Loucy (cell line): ENCODE measurements around the gene VPS37B.

ENCODE experiments used
- H2AFZ ChIP-seq: fragments of 200-600 bp; sonication (generic); 2 replicates; pipeline ENCODE4 v1.6.0; 2016; ENCODE audit warnings: antibody characterized with exemption, mild to moderate bottlenecking, low read length, moderate library complexity
- H3F3A ChIP-seq: fragments of 200-600 bp; 2 replicates; pipeline ENCODE4 v1.6.0; 2016; ENCODE audit warnings: antibody characterized with exemption, low read depth, mild to moderate bottlenecking
- H3K27me3 ChIP-seq: fragments of 200-600 bp; sonication (generic); 2 replicates; pipeline ENCODE4 v1.6.1; 2014; ENCODE audit warnings: low read length, mild to moderate bottlenecking; ENCODE audit not compliant: insufficient read depth, poor library complexity, severe bottlenecking
- H3K36me3 ChIP-seq: fragments of 200-600 bp; sonication (generic); 2 replicates; pipeline ENCODE4 v1.6.1; 2016; ENCODE audit warnings: low read length; ENCODE audit not compliant: insufficient read depth
- H3K4me1 ChIP-seq: fragments of 200-600 bp; sonication (generic); 2 replicates; pipeline ENCODE4 v1.5.1; 2014; ENCODE audit warnings: low read length, mild to moderate bottlenecking; ENCODE audit not compliant: insufficient read depth, poor library complexity, severe bottlenecking
- H3K4me2 ChIP-seq: fragments of 200-600 bp; sonication (generic); 2 replicates; pipeline ENCODE4 v1.6.0; 2014; ENCODE audit warnings: antibody characterized with exemption, low read length, low read depth, mild to moderate bottlenecking; ENCODE audit not compliant: poor library complexity, severe bottlenecking
- H3K4me3 ChIP-seq: fragments of 200-600 bp; sonication (generic); 2 replicates; pipeline ENCODE4 v1.5.1; 2014; ENCODE audit warnings: low read length, mild to moderate bottlenecking, mixed read lengths; ENCODE audit not compliant: poor library complexity, severe bottlenecking
- H3K79me2 ChIP-seq: fragments of 200-600 bp; sonication (generic); 2 replicates; pipeline ENCODE4 v1.6.1; 2014; ENCODE audit warnings: low read length; ENCODE audit not compliant: insufficient read depth
- H3K9ac ChIP-seq: fragments of 200-600 bp; sonication (generic); 2 replicates; pipeline ENCODE4 v1.6.0; 2014; ENCODE audit warnings: mild to moderate bottlenecking, low read depth, low read length, moderate library complexity; ENCODE audit not compliant: poor library complexity, severe bottlenecking
- H3K9me2 ChIP-seq: fragments of 200-600 bp; sonication (generic); replicated peaks from 2 replicates; pipeline ENCODE4 v1.6.1; 2016; ENCODE audit warnings: low read depth, low read length, mixed read lengths
- H3K9me3 ChIP-seq: fragments of 200-600 bp; sonication (generic); 2 replicates; pipeline ENCODE4 v1.6.1; 2014; ENCODE audit warnings: mild to moderate bottlenecking, antibody characterized with exemption, low read length, low read depth; ENCODE audit not compliant: insufficient read depth
- H4K20me1 ChIP-seq: fragments of 200-600 bp; sonication (generic); 2 replicates; pipeline ENCODE4 v1.6.0; 2014; ENCODE audit warnings: antibody characterized with exemption, low read length, mild to moderate bottlenecking; ENCODE audit not compliant: insufficient read depth, poor library complexity, severe bottlenecking
- EZH2phosphoT487 ChIP-seq: fragments of 200-600 bp; IDR thresholded peaks from 2 replicates; pipeline ENCODE4 v1.6.1; 2018; ENCODE audit warnings: antibody characterized with exemption, mild to moderate bottlenecking, moderate library complexity, borderline replicate concordance
- TF ChIP-seq, protein P1 (sequence below): fragments of 200-600 bp; sonication (generic); conservative IDR thresholded peaks from 2 replicates; pipeline ENCODE4 v1.5.1; 2014; ENCODE audit warnings: mild to moderate bottlenecking, antibody characterized with exemption, low read length

Gene VPS37B

GRCh38 chr12:122935318-122935717 is 39.4 kb upstream of the VPS37B start:
- H3K9me3 ChIP-seq = no peaks in the 10 kb centered on the region
- H3K9me2 ChIP-seq = no peaks in the 10 kb centered on the region
- no peak overlapping the region for H2AFZ ChIP-seq
- no peaks in the 10 kb centered on the region for H3K36me3 ChIP-seq
- no peak overlapping the region for H3K4me3 ChIP-seq
- no peaks in the 10 kb centered on the region for H3F3A ChIP-seq
- H3K4me1 ChIP-seq = no peaks in the 10 kb centered on the region
- H3K79me2 ChIP-seq = no peaks in the 10 kb centered on the region
- no peak overlapping the region for H3K9ac ChIP-seq
- no peaks in the 10 kb centered on the region for H3K27me3 ChIP-seq
- H3K4me2 ChIP-seq = no peak overlapping the region
- TF ChIP-seq, protein P1, sequence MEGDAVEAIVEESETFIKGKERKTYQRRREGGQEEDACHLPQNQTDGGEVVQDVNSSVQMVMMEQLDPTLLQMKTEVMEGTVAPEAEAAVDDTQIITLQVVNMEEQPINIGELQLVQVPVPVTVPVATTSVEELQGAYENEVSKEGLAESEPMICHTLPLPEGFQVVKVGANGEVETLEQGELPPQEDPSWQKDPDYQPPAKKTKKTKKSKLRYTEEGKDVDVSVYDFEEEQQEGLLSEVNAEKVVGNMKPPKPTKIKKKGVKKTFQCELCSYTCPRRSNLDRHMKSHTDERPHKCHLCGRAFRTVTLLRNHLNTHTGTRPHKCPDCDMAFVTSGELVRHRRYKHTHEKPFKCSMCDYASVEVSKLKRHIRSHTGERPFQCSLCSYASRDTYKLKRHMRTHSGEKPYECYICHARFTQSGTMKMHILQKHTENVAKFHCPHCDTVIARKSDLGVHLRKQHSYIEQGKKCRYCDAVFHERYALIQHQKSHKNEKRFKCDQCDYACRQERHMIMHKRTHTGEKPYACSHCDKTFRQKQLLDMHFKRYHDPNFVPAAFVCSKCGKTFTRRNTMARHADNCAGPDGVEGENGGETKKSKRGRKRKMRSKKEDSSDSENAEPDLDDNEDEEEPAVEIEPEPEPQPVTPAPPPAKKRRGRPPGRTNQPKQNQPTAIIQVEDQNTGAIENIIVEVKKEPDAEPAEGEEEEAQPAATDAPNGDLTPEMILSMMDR = no peak
- TF ChIP-seq EZH2phosphoT487 = no peak
- no peaks in the 10 kb centered on the region for H4K20me1 ChIP-seq

DNA sequence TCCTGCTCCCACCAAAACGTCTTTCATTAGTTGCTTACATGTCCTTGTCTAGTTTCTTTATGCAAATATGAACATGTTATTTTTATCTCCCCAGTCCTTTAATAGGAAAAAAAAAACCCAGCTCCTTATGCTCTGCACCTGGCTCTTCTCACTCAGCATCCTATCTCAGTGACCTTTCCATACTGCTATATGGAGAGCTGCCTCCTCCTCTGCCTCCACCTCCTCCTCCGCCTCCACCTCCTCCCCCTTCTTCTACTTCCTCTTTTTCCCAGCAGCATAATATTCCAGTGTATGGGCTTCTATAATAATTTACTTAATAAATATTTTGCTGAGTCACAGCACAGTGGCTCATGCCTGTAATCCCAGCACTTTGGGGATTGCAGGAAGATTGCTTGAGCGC is 38.8 kb upstream of the VPS37B start:
- no peak for TF ChIP-seq EZH2phosphoT487
- no peaks in the 10 kb centered on the region for H3F3A ChIP-seq
- H3K4me1 ChIP-seq = no peaks in the 10 kb centered on the region
- no peak overlapping the region for H3K9ac ChIP-seq
- no peaks in the 10 kb centered on the region for H4K20me1 ChIP-seq
- H3K36me3 ChIP-seq = no peaks in the 10 kb centered on the region
- no peaks in the 10 kb centered on the region for H3K9me2 ChIP-seq
- no peaks in the 10 kb centered on the region for H3K9me3 ChIP-seq
- no peaks in the 10 kb centered on the region for H3K27me3 ChIP-seq
- no peak overlapping the region for H3K4me2 ChIP-seq
- H2AFZ ChIP-seq = no peak overlapping the region
- no peak overlapping the region for H3K4me3 ChIP-seq
- H3K79me2 ChIP-seq = no peaks in the 10 kb centered on the region

DNA sequence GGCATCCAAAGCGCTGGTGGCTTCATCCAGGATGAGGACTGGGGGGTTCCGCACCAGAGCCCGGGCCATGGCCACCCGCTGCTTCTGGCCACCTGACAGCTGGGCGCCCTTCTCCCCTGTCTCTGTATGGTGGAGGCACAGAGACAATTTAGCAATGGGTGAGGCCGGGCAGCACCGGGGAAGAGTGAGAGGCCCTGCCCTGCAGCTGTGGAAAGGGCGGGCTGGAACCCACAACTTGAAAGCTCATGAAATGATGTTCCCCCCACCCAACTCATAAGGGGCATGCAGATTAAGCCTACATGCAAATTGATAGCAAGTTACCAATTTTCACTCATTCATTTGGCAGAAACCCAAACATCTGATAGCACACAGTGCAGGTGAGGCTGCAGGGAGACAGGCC is 36.3 kb upstream of the VPS37B start:
- no peak overlapping the region for H3K4me2 ChIP-seq
- no peaks in the 10 kb centered on the region for H4K20me1 ChIP-seq
- no peak overlapping the region for H3K4me3 ChIP-seq
- H3K4me1 ChIP-seq = peaks cover 7% of the 10 kb centered on the region
- H3K79me2 ChIP-seq = no peaks in the 10 kb centered on the region
- H2AFZ ChIP-seq = no peak overlapping the region
- H3K9me3 ChIP-seq = no peaks in the 10 kb centered on the region
- H3K27me3 ChIP-seq = no peaks in the 10 kb centered on the region
- H3K9ac ChIP-seq = no peak overlapping the region
- no peaks in the 10 kb centered on the region for H3F3A ChIP-seq
- no peaks in the 10 kb centered on the region for H3K36me3 ChIP-seq
- no peaks in the 10 kb centered on the region for H3K9me2 ChIP-seq
- no peak for TF ChIP-seq EZH2phosphoT487
- TF ChIP-seq, protein P1 = no peak

DNA sequence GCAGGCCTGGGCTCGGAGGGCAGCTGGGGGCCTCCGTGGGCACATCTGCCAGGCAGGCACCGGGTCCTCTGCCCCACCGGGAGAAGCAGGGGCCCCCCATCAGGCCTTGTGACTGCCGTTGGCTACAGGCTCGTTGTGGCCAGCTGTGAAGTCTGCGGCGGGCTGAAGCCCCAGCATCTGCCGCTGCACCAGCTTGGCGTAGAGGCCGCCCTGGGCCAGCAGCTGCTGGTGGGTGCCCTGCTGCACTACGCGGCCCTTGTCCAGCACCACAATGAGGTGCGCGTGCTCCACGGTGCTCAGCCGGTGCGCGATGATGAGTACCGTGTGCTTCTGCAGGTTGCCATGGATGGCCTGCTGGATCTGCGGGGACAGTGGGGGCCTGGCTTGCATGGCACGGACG is 33.9 kb upstream of the VPS37B start:
- H4K20me1 ChIP-seq = no peaks in the 10 kb centered on the region
- peaks cover 7% of the 10 kb centered on the region for H3K4me1 ChIP-seq
- H2AFZ ChIP-seq = no peak overlapping the region
- TF ChIP-seq EZH2phosphoT487 = no peak
- TF ChIP-seq, protein P1 = no peak
- no peaks in the 10 kb centered on the region for H3K27me3 ChIP-seq
- H3F3A ChIP-seq = no peaks in the 10 kb centered on the region
- H3K79me2 ChIP-seq = no peaks in the 10 kb centered on the region
- no peaks in the 10 kb centered on the region for H3K9me3 ChIP-seq
- H3K4me3 ChIP-seq = no peak overlapping the region
- H3K36me3 ChIP-seq = no peaks in the 10 kb centered on the region
- H3K9ac ChIP-seq = no peak overlapping the region
- no peaks in the 10 kb centered on the region for H3K9me2 ChIP-seq
- no peak overlapping the region for H3K4me2 ChIP-seq
